HepG2 (cell line): ENCODE measurements around the gene LRRN4. TPM values are rescaled to one million over a fixed set of nuclear protein-coding genes. Genes with fewer than 3 reads are reported as not detected.

Experiments
- ARID3A ChIP-seq: IDR thresholded peaks from 2 replicates; pipeline ENCODE4 v1.6.1; 2012; ENCODE audit warnings: low read depth, low read length, improper control_type of control experiment
- DPF2 ChIP-seq: sonication (generic); formaldehyde crosslinking; IDR thresholded peaks from 2 replicates; pipeline ENCODE4 v1.4.0; 2020; ENCODE audit warnings: mild to moderate bottlenecking, low read depth, missing genetic modification reagents, borderline replicate concordance
- FOXJ3 ChIP-seq: sonication (generic); formaldehyde crosslinking; IDR thresholded peaks from 2 replicates; pipeline ENCODE4 v1.4.0; 2020; ENCODE audit warnings: missing genetic modification reagents, mild to moderate bottlenecking, borderline replicate concordance
- FOXK1 ChIP-seq: sonication (generic); formaldehyde crosslinking; IDR thresholded peaks from 2 replicates; pipeline ENCODE4 v1.4.0; 2020; ENCODE audit warnings: low read depth, missing genetic modification reagents, borderline replicate concordance
- FOXP4 ChIP-seq: sonication (generic); formaldehyde crosslinking; IDR thresholded peaks from 2 replicates; pipeline ENCODE4 v1.4.0; 2020; ENCODE audit warnings: missing genetic modification reagents
- HMG20A ChIP-seq: IDR thresholded peaks from 2 replicates; pipeline ENCODE4 v1.6.1; 2016; ENCODE audit warnings: borderline replicate concordance
- KDM2A ChIP-seq: sonication (generic); formaldehyde crosslinking; IDR thresholded peaks from 2 replicates; pipeline ENCODE4 v1.4.0; 2020; ENCODE audit warnings: low read depth, missing genetic modification reagents, borderline replicate concordance
- KDM5A ChIP-seq: fragments of 200-600 bp; sonication (generic); IDR thresholded peaks from 2 replicates; pipeline ENCODE4 v1.7.0; 2018; ENCODE audit warnings: antibody characterized with exemption, mild to moderate bottlenecking, low read length, borderline replicate concordance
- PHF8 ChIP-seq: sonication (generic); formaldehyde crosslinking; IDR thresholded peaks from 2 replicates; pipeline ENCODE4 v1.5.0; 2020; ENCODE audit warnings: missing genetic modification reagents
- RAD21 ChIP-seq: fragments of 450-650 bp; formaldehyde crosslinking; IDR thresholded peaks from 2 replicates; pipeline ENCODE4 v1.5.0; 2020; ENCODE audit warnings: mild to moderate bottlenecking
- TBL1XR1 ChIP-seq: fragments of 150-350 bp; IDR thresholded peaks from 2 replicates; pipeline ENCODE4 v1.6.1; 2014; ENCODE audit warnings: borderline replicate concordance, low read length; ENCODE audit not compliant: partially characterized antibody
- TCF7L2 ChIP-seq: IDR thresholded peaks from 2 replicates; pipeline ENCODE4 v1.6.1; 2011; ENCODE audit warnings: mild to moderate bottlenecking, low read depth, low read length, moderate library complexity
- TGIF2 ChIP-seq: IDR thresholded peaks from 2 replicates; pipeline ENCODE4 v1.6.1; 2016; ENCODE audit warnings: control low read depth, missing compliant biosample characterization
- ZBTB34 ChIP-seq: sonication (generic); formaldehyde crosslinking; IDR thresholded peaks from 2 replicates; pipeline ENCODE4 v1.8.0; 2022; ENCODE audit warnings: mild to moderate bottlenecking, missing genetic modification reagents
- ZFY ChIP-seq: sonication (generic); formaldehyde crosslinking; IDR thresholded peaks from 2 replicates; pipeline ENCODE4 v1.4.0; 2020; ENCODE audit warnings: missing genetic modification reagents
- ZNF562 ChIP-seq: sonication (generic); formaldehyde crosslinking; IDR thresholded peaks from 2 replicates; pipeline ENCODE4 v1.8.0; 2022; ENCODE audit warnings: missing genetic modification reagents, borderline replicate concordance
- polyA plus RNA-seq, 8 experiments: library from polyadenylated mRNA; depleted of rRNA in 3 of 8; stranded (reverse) in 7 of 8; unstranded in 1 of 8; fragments of >200 nt; fragmentation: Illumina TruSeq in 4 of 8; extraction: Trizol in 4 of 8; gene quantifications; 2 replicates each; pipeline versions ENCODE4 v1.2.1 to v1.2.3, GENCODE V29; 2011 to 2016; ENCODE audit warnings: low read depth in 4 of 8, missing spikeins in 1 of 8, mixed read lengths in 1 of 8; ENCODE audit not compliant: insufficient read depth in 1 of 8
- total RNA-seq, 5 experiments: library from RNA; depleted of rRNA; stranded (reverse); fragments of >200 nt; fragmentation: Illumina TruSeq; extraction: Trizol; gene quantifications; 2 replicates each; pipeline ENCODE4 v1.2.3, GENCODE V29; 2016; ENCODE audit warnings: low read depth in 1 of 5
- TF ChIP-seq, protein P1 (sequence below): sonication (generic); formaldehyde crosslinking; IDR thresholded peaks from 2 replicates; pipeline ENCODE4 v1.5.1; 2020; ENCODE audit warnings: missing genetic modification reagents, mild to moderate bottlenecking, borderline replicate concordance
- TF ChIP-seq, protein P2 (sequence below): IDR thresholded peaks from 2 replicates; pipeline ENCODE4 v1.4.0; 2020; ENCODE audit warnings: mild to moderate bottlenecking, missing genetic modification reagents

LRRN4 gene
- total and polyA plus RNA-seq, 2 of the 13 experiments (the other 11 are each of a cell fraction or from before 2014, with no cell fraction given) = 0.15 to 0.20 TPM

DNA sequence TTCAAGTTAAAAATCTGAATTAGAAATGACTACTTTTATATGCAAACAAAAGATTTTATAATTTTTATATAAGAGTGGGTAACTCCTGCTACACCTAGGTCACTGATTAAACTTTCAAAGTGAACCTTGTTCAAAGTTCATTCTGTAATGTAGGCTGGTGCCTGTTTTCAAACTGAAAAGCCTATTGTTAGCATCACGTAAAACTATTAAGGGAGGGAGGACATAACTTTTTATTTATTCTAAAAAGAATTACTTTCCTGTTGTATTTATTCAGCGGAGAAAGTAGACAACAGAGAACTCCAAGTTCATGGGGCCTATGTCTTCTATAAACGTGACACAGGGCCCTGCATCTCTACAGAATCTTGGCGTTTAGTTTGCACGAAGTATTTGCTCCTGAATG lies 41.5 kb upstream of the LRRN4 start (continued):
- no peak for TF ChIP-seq ZBTB34 (CRISPR knock-in tag)
- no peak for TF ChIP-seq ZNF562 (CRISPR knock-in tag)
- TF ChIP-seq TBL1XR1 = peak; percentile 85
- TF ChIP-seq PHF8 = no peak
- peak; percentile 52 for TF ChIP-seq FOXP4 (CRISPR knock-in tag)
- TF ChIP-seq FOXK1 (CRISPR knock-in tag) = peak; percentile 55; the same call in 1 of the 2 replicates
- no peak for TF ChIP-seq DPF2
- 0 out of 2 replicates have a peak, but pooled peaks have one; percentile 41 for TF ChIP-seq TGIF2 (CRISPR knock-in tag)
- peak; percentile 76 for TF ChIP-seq ARID3A
- TF ChIP-seq, protein P1, sequence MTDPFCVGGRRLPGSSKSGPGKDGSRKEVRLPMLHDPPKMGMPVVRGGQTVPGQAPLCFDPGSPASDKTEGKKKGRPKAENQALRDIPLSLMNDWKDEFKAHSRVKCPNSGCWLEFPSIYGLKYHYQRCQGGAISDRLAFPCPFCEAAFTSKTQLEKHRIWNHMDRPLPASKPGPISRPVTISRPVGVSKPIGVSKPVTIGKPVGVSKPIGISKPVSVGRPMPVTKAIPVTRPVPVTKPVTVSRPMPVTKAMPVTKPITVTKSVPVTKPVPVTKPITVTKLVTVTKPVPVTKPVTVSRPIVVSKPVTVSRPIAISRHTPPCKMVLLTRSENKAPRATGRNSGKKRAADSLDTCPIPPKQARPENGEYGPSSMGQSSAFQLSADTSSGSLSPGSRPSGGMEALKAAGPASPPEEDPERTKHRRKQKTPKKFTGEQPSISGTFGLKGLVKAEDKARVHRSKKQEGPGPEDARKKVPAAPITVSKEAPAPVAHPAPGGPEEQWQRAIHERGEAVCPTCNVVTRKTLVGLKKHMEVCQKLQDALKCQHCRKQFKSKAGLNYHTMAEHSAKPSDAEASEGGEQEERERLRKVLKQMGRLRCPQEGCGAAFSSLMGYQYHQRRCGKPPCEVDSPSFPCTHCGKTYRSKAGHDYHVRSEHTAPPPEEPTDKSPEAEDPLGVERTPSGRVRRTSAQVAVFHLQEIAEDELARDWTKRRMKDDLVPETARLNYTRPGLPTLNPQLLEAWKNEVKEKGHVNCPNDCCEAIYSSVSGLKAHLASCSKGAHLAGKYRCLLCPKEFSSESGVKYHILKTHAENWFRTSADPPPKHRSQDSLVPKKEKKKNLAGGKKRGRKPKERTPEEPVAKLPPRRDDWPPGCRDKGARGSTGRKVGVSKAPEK = no peak
- TF ChIP-seq ZFY (CRISPR knock-in tag) = no peak
- TF ChIP-seq, protein P2, sequence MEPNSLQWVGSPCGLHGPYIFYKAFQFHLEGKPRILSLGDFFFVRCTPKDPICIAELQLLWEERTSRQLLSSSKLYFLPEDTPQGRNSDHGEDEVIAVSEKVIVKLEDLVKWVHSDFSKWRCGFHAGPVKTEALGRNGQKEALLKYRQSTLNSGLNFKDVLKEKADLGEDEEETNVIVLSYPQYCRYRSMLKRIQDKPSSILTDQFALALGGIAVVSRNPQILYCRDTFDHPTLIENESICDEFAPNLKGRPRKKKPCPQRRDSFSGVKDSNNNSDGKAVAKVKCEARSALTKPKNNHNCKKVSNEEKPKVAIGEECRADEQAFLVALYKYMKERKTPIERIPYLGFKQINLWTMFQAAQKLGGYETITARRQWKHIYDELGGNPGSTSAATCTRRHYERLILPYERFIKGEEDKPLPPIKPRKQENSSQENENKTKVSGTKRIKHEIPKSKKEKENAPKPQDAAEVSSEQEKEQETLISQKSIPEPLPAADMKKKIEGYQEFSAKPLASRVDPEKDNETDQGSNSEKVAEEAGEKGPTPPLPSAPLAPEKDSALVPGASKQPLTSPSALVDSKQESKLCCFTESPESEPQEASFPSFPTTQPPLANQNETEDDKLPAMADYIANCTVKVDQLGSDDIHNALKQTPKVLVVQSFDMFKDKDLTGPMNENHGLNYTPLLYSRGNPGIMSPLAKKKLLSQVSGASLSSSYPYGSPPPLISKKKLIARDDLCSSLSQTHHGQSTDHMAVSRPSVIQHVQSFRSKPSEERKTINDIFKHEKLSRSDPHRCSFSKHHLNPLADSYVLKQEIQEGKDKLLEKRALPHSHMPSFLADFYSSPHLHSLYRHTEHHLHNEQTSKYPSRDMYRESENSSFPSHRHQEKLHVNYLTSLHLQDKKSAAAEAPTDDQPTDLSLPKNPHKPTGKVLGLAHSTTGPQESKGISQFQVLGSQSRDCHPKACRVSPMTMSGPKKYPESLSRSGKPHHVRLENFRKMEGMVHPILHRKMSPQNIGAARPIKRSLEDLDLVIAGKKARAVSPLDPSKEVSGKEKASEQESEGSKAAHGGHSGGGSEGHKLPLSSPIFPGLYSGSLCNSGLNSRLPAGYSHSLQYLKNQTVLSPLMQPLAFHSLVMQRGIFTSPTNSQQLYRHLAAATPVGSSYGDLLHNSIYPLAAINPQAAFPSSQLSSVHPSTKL (CRISPR knock-in tag) = peak; percentile 86
- peak; percentile 15; the same call in 1 of the 2 replicates for TF ChIP-seq HMG20A (CRISPR knock-in tag)
- TF ChIP-seq RAD21 (CRISPR knock-in tag) = no peak
- TF ChIP-seq KDM5A = peak; percentile 52; the same call in 1 of the 2 replicates
- no peak for TF ChIP-seq KDM2A (CRISPR knock-in tag)
- peak; percentile 39; the same call in 1 of the 2 replicates for TF ChIP-seq FOXJ3 (CRISPR knock-in tag)
- TF ChIP-seq TCF7L2 = no peak
